GOT3 (cell line): Measurements from ENCODE around the gene ASMTL.
"Not testable (repeated sequence)": the region's sequence is repeated elsewhere in the genome, so short reads cannot be mapped to it uniquely, and the experiment has no call there.

ENCODE experiments used
- DNase-seq: peaks from one replicate; lab custom pipeline; 2025; ENCODE audit warnings: mixed read lengths; lab: John Stamatoyannopoulos, UW

Gene ASMTL

GRCh38 chrX:1453951-1454785, 1.5 kb upstream of the ASMTL start:
- DNase-seq, result no peak

- no peak for DNase-seq
Measured at GRCh38 chrX:1453395-1453783, 680 bp upstream of the ASMTL start.

- DNase-seq, result no peak
Measured at GRCh38 chrX:1451661-1452515, 821 bp downstream of the ASMTL start.

- DNase-seq, result no peak
Measured at GRCh38 chrX:1451251-1451660, 1.5 kb downstream of the ASMTL start.

GRCh38 chrX:1450361-1451161, 2.1 kb downstream of the ASMTL start:
- DNase-seq, result no peak

- no peak for DNase-seq
Measured at GRCh38 chrX:1449823-1450149, 2.9 kb downstream of the ASMTL start.

- no peak for DNase-seq
Measured at GRCh38 chrX:1449036-1449822, 3.5 kb downstream of the ASMTL start.

GRCh38 chrX:1448573-1449001, 4.1 kb downstream of the ASMTL start:
- not testable (repeated sequence) for DNase-seq

- DNase-seq, result not testable (repeated sequence)
Measured at GRCh38 chrX:1447969-1448572, 4.6 kb downstream of the ASMTL start.

GRCh38 chrX:1446984-1447968, 5.4 kb downstream of the ASMTL start:
- not testable (repeated sequence) for DNase-seq

- no peak for DNase-seq
Measured at GRCh38 chrX:1444561-1445500, 7.9 kb downstream of the ASMTL start.

- DNase-seq, result no peak
Measured at GRCh38 chrX:1443496-1444075, 9.1 kb downstream of the ASMTL start.

- no peak for DNase-seq
Measured at GRCh38 chrX:1442724-1443367, 9.9 kb downstream of the ASMTL start.

GRCh38 chrX:1442016-1442665, 10.6 kb downstream of the ASMTL start:
- no peak for DNase-seq

GRCh38 chrX:1440506-1440905, 12.2 kb downstream of the ASMTL start:
- DNase-seq, result no peak

- DNase-seq, result no peak
Measured at GRCh38 chrX:1435241-1435895, 17.3 kb downstream of the ASMTL start.

- DNase-seq, result no peak
Measured at GRCh38 chrX:1434871-1435240, 17.9 kb downstream of the ASMTL start.
